Hepatocyte (in vitro differentiated cells): ENCODE data around the gene SEC63. TPM values are rescaled to one million over a fixed set of nuclear protein-coding genes. Genes with fewer than 3 reads are reported as not detected.

ENCODE experiments used
- DNase-seq: peaks from one replicate; pipeline ENCODE4 v3.0.0-alpha.2; 2016; ENCODE audit warnings: low spot score
- H2AFZ ChIP-seq: fragments of 200-600 bp; sonication (generic); 2 replicates; pipeline ENCODE4 v1.6.0; 2016; ENCODE audit warnings: antibody characterized with exemption, mild to moderate bottlenecking
- H3K27ac ChIP-seq: fragments of 200-600 bp; sonication (generic); 2 replicates; pipeline ENCODE4 v1.5.1; 2016; ENCODE audit warnings: mild to moderate bottlenecking
- H3K27me3 ChIP-seq: fragments of 200-600 bp; sonication (generic); 2 replicates; pipeline ENCODE4 v1.6.1; 2016
- H3K36me3 ChIP-seq: fragments of 200-600 bp; sonication (generic); replicated peaks from 2 replicates; pipeline ENCODE4 v1.5.1; 2016; ENCODE audit warnings: low read depth; ENCODE audit not compliant: insufficient read depth
- H3K4me1 ChIP-seq: fragments of 200-600 bp; sonication (generic); 2 replicates; pipeline ENCODE4 v1.5.1; 2016; ENCODE audit warnings: mild to moderate bottlenecking, moderate library complexity; ENCODE audit not compliant: insufficient read depth
- H3K4me2 ChIP-seq: fragments of 200-600 bp; sonication (generic); 2 replicates; pipeline ENCODE4 v1.6.0; 2016
- H3K4me3 ChIP-seq: fragments of 200-600 bp; sonication (generic); 2 replicates; pipeline ENCODE4 v1.5.1; 2016; ENCODE audit warnings: mild to moderate bottlenecking
- H3K79me2 ChIP-seq: fragments of 200-600 bp; sonication (generic); 2 replicates; pipeline ENCODE4 v1.6.0; 2017; ENCODE audit warnings: mild to moderate bottlenecking
- H3K9me2 ChIP-seq: fragments of 200-600 bp; sonication (generic); replicated peaks from 2 replicates; pipeline ENCODE4 v1.6.0; 2017; ENCODE audit warnings: mild to moderate bottlenecking; ENCODE audit not compliant: insufficient read depth
- H3K9me3 ChIP-seq: fragments of 200-600 bp; sonication (generic); 2 replicates; pipeline ENCODE4 v1.5.1; 2016; ENCODE audit warnings: low read depth, mild to moderate bottlenecking
- H4K20me1 ChIP-seq: fragments of 200-600 bp; sonication (generic); 2 replicates; pipeline ENCODE4 v1.6.0; 2016; ENCODE audit warnings: mild to moderate bottlenecking; ENCODE audit not compliant: insufficient read depth, poor library complexity, severe bottlenecking
- CTCF ChIP-seq: fragments of 200-600 bp; sonication (generic); IDR thresholded peaks from 2 replicates; pipeline ENCODE4 v1.5.1; 2016; ENCODE audit warnings: antibody characterized with exemption, mild to moderate bottlenecking; ENCODE audit not compliant: poor library complexity
- EZH2 ChIP-seq: fragments of 200-600 bp; sonication (generic); IDR thresholded peaks from 2 replicates; pipeline ENCODE4 v1.6.1; 2016; ENCODE audit warnings: antibody characterized with exemption, mild to moderate bottlenecking, borderline replicate concordance
- EZH2phosphoT487 ChIP-seq: fragments of 200-600 bp; sonication (generic); IDR thresholded peaks from one replicate; pipeline ENCODE4 v1.6.1; 2018; ENCODE audit warnings: antibody characterized with exemption, mild to moderate bottlenecking, low read depth, moderate library complexity; ENCODE audit not compliant: unreplicated experiment, severe bottlenecking
- WGBS: methylation state at CpG from one replicate; pipeline ENCODE4 v1.1.6; 2016; ENCODE audit warnings: low lambda C conversion rate; ENCODE audit errors: missing lambda C conversion rate; 5-methylcytosine and 5-hydroxymethylcytosine counted together
- polyA plus RNA-seq: library from polyadenylated mRNA; unstranded; fragments of >200 nt; fragmentation: Nextera tagmentation; extraction: Ambion mirVana; gene quantifications from 2 replicates; pipeline ENCODE4 v1.2.1, GENCODE V29; 2016
- total RNA-seq: library from RNA; depleted of rRNA; stranded (reverse); fragments of >200 nt; gene quantifications from 2 replicates; pipeline ENCODE4 v1.2.3, GENCODE V29; 2014

Gene SEC63
- total and polyA plus RNA-seq, 2 experiments from 2014 or later, result 36.6 to 131 TPM

- H3K79me2 ChIP-seq, result no peaks in the 10 kb centered on the region
- peaks cover 10% of the 10 kb centered on the region for H3K4me1 ChIP-seq
- no peak for TF ChIP-seq CTCF
- TF ChIP-seq EZH2, result no peak
- no peak for TF ChIP-seq EZH2phosphoT487
- no peaks in the 10 kb centered on the region for H4K20me1 ChIP-seq
- no peaks in the 10 kb centered on the region for H3K27me3 ChIP-seq
- WGBS, result 83% methylated on average over 5 of the region's 5 CpGs
- no peaks in the 10 kb centered on the region for H3K9me3 ChIP-seq
- H3K4me2 ChIP-seq, result no peak overlapping the region
- H3K27ac ChIP-seq, result no peak overlapping the region
- no peak overlapping the region for H2AFZ ChIP-seq
- no peaks in the 10 kb centered on the region for H3K9me2 ChIP-seq
- DNase-seq, result no peak
- H3K4me3 ChIP-seq, result no peak overlapping the region
- no peaks in the 10 kb centered on the region for H3K36me3 ChIP-seq
Measured at GRCh38 chr6:107970255-107970654, 12.2 kb upstream of the SEC63 start.

DNA sequence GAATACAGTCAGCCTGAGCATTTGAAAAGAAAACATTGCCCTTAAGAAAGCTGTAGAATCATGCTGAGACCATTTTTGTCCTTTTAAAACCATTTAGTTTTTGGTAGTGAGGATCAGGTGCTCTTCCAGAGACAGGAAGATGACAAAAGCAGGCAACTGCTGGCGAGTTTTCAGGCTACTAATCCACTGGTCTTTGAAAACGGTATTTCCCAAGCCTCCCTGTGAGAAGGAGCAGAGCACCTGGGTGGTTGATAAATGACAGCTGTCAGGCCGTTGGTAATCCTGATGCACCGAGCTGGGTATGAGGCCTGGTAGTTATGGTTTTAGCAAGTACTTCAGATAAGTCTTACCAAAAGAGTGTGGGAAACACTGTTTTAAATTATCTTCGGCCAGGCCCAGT is 10.1 kb upstream of the SEC63 start:
- DNase-seq, result no peak
- H3K36me3 ChIP-seq, result no peaks in the 10 kb centered on the region
- no peaks in the 10 kb centered on the region for H4K20me1 ChIP-seq
- no peaks in the 10 kb centered on the region for H3K79me2 ChIP-seq
- 62% methylated on average over 5 of the region's 5 CpGs for WGBS
- no peaks in the 10 kb centered on the region for H3K27me3 ChIP-seq
- no peaks in the 10 kb centered on the region for H3K9me3 ChIP-seq
- no peak overlapping the region for H3K27ac ChIP-seq
- peaks cover 9% of the 10 kb centered on the region for H3K4me1 ChIP-seq
- H2AFZ ChIP-seq, result no peak overlapping the region
- H3K4me3 ChIP-seq, result no peak overlapping the region
- H3K4me2 ChIP-seq, result no peak overlapping the region
- TF ChIP-seq CTCF (no peak), EZH2 (no peak), EZH2phosphoT487 (no peak)
- H3K9me2 ChIP-seq, result no peaks in the 10 kb centered on the region

GRCh38 chr6:107965746-107966145 is 7.7 kb upstream of the SEC63 start:
- DNase-seq, result no peak
- Histone ChIP-seq H2AFZ (no peak overlapping the region), H3K9me3 (no peaks in the 10 kb centered on the region), H3K27ac (peak overlapping the region; percentile 44), H3K27me3 (no peaks in the 10 kb centered on the region), H3K4me3 (no peak overlapping the region), H3K79me2 (no peaks in the 10 kb centered on the region), H4K20me1 (no peaks in the 10 kb centered on the region), H3K4me1 (no peaks in the 10 kb centered on the region), H3K4me2 (no peak overlapping the region), H3K9me2 (no peaks in the 10 kb centered on the region), H3K36me3 (no peaks in the 10 kb centered on the region)
- 85% methylated on average over 4 of the region's 4 CpGs for WGBS
- TF ChIP-seq EZH2phosphoT487 (no peak), CTCF (no peak), EZH2 (no peak)

DNA sequence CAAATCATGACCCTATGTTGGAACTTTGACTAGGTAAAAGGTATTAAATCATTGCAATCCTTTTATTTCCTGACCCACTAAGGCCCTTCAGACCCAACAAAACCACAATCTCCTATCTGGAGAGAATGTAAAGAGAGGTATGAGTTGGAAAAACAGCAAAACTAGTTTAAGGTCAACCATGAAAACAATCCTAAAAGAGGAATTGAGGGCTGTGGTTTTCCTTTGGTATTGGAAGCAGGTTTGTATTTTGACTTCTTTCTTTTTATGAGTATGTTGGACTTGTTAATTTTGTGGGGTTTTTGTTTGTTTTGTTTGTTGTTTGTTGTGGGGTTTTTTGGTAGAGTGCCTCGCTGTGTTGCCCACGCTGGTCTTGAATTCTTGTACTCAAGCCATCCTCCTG is 4.7 kb upstream of the SEC63 start:
- TF ChIP-seq CTCF (no peak), EZH2phosphoT487 (no peak), EZH2 (no peak)
- WGBS, result 92% methylated on average over 2 of the region's 2 CpGs
- Histone ChIP-seq H3K27ac (no peak overlapping the region), H2AFZ (no peak overlapping the region), H3K79me2 (peaks cover 5% of the 10 kb centered on the region), H4K20me1 (no peaks in the 10 kb centered on the region), H3K27me3 (no peaks in the 10 kb centered on the region), H3K4me2 (no peak overlapping the region), H3K4me3 (no peak overlapping the region), H3K9me3 (no peaks in the 10 kb centered on the region), H3K4me1 (no peaks in the 10 kb centered on the region), H3K9me2 (no peaks in the 10 kb centered on the region), H3K36me3 (no peaks in the 10 kb centered on the region)
- DNase-seq, result no peak
